NCI-H1436 treated with DMSO at 0.1 percent for 48 hours (cell line): Measurements from ENCODE around the gene PAX4.

Source experiments
- DNase-seq: peaks from one replicate; lab custom pipeline; 2025; lab: John Stamatoyannopoulos, UW

PAX4 gene

GRCh38 chr7:127629268-127629854, 11.4 kb upstream of the PAX4 start:
- no peak for DNase-seq

DNA sequence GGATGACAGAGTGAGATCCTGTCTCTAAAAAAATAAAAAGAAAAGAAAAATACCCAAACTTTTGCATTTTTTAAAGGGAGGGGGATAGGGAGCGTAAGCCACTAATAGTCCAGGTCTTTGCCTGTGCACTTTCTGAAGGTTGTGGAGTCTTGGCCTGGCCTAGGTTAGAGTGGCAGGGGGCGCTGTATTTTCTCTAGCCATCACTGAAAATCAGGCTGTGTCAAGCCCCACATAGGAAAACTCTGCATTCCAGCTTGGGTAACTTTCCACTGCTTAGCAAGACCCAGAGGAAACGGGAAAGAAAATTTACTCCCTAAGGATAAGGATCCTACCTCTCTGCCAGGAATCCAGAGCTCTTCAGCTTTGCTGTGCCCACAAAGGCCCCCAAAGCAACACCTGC, 10.5 kb upstream of the PAX4 start:
- DNase-seq: no peak

DNA sequence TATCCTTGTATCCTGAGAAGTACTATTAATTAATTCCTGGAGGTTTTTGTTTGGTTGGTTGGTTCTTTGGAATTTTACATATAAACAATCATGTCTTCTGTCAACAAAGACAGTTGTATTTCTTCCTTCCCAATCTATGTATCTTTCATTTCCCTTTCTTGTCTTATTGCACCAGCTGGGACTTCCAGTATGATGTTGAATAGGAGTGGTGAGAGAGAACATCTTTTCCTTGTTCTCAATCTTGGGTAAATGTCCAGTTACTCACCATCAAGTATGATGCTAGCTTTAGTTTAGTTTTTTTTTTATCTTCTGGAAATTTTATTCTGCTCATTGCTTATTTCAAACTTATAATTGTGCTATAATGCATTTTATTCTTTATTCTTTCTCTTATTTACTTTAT, 7.4 kb upstream of the PAX4 start:
- DNase-seq: no peak

DNA sequence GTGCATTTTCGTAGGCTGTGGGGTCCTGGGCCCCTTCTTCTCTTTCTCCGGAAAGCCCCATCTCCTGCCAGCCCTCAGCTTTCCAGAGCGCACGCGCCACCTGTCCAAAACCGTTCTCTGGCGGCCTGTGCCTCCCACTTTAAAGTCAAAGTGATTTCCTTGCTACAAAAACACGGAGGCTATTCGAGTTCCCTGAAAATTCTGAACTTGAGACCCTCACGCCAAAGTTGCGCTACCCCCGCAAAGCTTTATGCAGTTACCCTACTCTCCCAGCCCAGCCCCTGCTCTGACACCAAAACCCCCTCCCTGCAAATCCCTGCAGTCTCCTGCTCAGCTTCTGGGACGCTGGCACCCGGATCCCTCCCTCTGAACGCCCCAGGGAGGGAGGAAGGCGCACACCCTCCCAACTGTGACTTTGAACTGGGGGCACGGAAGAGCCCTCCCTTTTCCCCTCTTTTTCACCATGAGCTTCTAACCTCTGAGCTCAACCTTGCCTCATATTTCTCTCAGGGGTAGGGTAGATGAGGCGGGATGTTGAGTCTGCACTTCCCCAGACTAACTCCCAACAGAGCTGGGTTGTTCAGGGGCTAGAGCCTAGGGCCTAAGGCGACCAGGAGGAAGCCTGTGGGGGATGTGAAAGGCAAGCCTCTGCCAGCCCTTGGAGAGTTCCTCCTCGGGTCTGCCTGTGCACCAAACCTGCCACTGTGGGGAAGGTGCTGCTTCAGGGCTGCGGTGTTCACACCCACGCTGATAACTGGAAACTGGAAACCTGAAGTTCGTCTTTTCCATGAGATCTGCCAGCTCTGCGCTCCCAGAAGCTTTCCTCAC, 2.7 kb upstream of the PAX4 start:
- no peak for DNase-seq

DNA sequence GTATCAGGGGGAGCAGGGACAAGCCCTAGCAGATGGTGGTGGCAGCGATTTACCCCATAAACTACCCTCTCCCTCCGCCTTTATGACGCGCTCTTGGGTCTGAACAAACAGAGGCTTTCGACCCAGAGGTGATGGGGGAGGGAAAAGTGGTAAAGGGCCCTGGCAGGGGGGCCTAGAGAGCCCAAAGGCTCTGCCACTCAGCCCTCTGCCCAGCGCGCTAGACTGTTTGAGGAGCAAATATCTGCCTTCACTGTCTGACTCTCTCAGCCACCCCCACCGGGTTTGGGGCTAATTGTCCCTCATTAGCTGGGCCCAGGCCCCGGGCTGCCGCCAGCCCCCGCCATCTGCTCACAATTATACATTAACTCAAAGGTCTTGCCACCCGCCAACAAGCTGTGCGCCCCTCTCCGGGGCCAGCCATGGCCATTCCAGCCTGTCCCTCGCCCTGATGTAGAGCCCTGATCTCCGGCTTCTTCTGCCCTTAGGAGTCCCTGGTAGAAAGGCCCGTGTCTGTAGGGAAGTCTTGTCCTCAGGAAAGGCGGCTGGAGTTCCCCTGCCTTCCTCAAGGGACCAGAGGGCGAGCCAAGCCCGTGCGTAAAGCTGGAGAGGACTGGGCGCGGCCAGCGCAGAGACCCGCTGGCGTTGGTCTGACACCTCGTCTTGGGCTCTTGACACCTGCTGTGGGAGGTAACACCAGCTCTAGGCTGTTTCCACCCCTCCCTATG, 1.9 kb upstream of the PAX4 start:
- no peak for DNase-seq

DNA sequence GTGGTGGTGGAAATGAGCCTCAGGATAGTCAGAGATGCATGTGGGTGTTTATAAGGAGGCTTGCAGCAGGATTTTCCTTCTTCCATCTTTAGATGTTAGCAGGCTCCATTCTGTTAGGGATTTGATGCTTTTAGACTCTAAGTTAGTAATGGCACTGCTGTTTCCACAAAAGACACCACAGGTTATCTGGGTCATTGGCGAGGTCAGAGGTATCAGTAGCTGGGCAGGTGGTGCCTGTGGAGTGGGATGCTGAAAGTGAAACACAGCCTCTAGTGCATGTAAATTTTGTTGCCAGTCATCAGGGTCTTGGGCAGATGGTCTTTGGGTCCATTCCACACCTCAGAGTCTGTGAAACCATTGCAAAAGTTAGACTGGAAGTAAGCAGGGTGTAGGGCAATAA, 833 bp upstream of the PAX4 start:
- no peak for DNase-seq

GRCh38 chr7:127616724-127617123, 1.2 kb downstream of the PAX4 start:
- no peak for DNase-seq

DNA sequence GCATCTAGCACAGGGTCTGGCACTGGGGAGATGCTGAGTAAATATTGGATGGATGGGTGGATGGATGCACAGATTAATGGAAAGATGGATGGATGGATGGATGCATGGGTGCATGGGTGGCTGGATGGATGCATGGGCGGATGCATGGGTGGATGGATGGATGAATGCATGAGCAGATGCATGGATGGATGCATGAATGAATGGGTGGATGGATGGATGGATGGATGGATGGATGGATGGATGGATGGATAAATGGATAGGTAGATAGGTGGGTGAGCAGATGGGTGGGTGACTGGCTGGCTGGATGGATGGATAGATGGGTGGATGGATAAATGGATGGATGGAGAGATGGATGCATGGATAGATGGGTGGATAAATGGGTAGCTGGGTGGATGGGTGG, 5.7 kb downstream of the PAX4 start:
- DNase-seq: no peak

- DNase-seq: no peak
Measured at GRCh38 chr7:127609297-127609696, 8.6 kb downstream of the PAX4 start.

GRCh38 chr7:127608446-127608845, 9.5 kb downstream of the PAX4 start:
- no peak for DNase-seq

DNA sequence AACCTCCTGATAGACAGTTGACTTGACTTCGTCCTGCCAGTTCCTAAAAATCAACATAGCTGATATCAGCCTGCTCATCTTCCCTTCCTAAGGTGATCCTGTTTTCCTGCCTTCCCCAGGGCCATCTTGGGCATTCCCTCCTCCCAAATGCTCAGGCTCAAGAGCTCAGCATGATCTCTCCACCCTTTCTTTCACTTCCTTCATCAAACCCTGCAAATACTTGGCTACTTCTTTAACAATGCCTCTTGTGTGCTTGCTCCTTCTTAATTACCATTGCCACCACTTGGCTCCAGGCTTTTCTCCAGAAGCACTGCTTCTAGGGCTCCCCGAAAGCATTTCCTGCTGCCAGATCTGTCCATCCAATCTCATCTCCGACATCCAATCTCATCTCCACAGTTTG, 17.1 kb downstream of the PAX4 start:
- no peak for DNase-seq

DNA sequence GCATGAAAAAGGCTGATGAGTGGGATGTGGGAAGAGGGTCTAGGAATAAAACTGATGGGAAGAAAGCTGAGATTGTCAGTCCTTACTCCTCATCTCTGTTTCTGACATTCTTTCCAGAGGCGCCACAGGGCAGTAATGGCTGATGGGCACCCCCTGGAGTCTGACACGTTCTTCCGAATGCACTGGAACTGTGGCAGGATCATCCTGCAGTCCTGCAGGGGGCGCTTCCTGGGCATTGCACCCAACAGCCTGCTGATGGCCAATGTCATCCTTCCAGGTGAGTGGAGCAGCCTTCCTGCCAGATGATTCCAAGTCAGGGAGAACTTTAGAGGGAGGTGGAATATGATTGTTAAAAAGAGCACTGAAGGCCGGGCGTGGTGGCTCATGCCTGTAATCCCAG, 19.6 kb downstream of the PAX4 start:
- DNase-seq: no peak

DNA sequence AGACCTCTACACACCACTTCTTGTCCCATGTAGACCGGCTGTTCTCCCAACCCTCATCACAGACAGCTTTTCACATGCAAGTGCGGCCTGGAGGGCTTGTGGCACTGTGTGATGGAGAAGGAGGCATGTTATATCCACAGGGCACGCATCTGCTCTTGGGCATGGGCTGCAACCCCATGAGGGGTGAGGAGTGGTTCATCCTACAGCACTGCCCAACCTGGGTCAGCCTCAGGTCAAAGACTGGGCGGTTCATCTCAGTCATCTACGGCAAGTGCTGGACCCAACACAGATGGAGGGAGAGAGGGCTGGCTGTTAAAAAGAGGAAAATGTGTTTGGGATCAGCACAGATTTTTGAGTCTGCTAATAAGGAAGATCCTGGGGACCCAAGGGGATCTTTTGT, 22.2 kb downstream of the PAX4 start:
- DNase-seq: no peak

DNA sequence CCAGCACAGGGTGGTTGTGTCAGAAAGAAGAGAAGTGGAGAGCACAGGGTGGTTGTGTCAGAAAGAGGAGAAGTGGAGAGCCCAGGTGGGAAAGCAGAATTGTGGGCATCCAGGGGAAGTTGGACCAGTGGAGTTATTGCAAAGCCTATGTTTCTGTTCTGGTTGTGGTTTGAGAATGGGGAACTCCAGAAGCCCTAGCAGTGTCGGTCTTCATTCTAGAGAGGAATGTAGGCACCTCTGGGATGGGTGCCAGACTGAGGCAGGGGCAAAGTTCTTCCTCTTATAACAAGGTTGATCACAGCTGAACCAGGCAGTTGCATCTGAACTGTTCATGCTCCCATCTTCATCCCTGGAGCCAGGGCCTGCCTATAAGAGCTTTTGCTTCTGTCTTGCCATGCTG, 23.5 kb downstream of the PAX4 start:
- DNase-seq: no peak

DNA sequence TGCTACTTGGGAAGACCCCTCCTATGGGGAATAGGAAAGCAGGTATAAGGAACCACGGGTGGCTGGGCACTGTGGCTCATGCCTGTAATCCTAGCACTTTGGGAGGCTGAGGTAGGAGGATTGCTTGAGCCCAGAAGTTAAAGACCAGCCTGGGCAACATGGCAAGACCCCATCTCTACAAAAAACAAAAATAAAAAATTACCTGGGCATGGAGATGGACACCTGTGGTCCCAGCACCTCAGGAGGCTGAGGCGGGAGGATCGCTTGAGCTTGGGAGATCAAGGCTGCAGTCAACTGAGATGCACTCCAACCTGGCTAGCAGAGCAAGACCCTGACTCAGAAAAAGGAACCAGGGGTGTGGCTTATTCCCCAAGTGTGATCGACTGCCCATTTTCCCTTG, 25.4 kb downstream of the PAX4 start:
- no peak for DNase-seq

DNA sequence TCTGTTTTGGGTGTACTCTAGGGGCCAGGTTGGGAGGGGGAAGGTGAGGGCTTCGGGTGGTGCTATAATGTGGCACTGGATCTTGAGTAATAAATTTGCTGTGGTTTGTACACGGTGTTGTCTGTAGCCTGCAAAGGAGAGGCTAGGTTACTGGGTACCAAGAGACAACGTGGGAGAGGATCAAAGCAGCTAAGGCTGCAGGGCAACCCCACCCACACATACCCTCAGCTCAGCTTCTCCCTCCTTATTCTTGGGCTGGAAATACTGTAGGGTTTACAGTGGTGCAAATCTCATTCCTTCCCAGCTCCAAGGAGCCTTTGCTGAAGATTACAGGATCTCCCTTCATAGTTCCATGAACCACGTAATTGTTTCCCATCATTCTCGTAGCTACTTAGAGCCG, 26.4 kb downstream of the PAX4 start:
- DNase-seq: no peak

GRCh38 chr7:127591189-127591588, 26.8 kb downstream of the PAX4 start:
- no peak for DNase-seq

GRCh38 chr7:127589896-127590295, 28.0 kb downstream of the PAX4 start:
- no peak for DNase-seq

DNA sequence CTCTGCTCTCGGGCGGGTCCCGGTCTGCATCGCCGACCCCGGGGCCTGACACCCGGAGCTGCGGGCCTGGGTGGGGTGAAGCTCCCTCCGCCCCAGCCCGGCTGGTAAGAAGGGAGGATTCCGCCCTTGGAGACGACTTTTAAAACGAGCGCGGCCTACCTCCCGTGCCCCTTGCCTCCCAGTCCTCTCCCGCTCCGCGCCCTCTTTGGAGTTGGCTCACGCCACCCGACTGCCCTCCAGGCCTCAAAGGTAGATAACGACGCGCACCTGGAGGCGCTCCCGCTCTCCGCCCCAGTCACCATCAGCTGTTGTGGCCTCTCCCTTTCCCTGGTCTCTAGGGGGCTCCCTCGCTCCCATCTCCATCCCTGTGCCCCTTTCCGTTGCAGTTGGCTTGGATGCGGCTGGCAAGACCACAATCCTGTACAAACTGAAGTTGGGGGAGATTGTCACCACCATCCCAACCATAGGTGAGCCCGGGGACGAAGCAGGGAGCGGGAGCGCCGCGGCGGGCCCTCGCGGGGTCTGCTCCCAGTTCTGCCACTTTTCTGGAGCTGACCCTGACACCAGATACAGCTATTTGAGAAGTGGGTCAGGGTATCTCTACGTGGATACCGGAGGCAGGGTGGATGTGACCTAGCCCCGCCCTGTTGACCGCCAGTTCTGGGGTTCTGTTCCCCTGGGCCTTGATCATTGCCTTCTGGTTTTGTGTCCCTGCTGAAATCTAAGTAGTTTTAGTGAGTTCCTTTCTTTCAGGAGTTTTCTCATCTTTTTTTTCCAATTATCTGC, 29.1 kb downstream of the PAX4 start:
- DNase-seq: peak; percentile 5

DNA sequence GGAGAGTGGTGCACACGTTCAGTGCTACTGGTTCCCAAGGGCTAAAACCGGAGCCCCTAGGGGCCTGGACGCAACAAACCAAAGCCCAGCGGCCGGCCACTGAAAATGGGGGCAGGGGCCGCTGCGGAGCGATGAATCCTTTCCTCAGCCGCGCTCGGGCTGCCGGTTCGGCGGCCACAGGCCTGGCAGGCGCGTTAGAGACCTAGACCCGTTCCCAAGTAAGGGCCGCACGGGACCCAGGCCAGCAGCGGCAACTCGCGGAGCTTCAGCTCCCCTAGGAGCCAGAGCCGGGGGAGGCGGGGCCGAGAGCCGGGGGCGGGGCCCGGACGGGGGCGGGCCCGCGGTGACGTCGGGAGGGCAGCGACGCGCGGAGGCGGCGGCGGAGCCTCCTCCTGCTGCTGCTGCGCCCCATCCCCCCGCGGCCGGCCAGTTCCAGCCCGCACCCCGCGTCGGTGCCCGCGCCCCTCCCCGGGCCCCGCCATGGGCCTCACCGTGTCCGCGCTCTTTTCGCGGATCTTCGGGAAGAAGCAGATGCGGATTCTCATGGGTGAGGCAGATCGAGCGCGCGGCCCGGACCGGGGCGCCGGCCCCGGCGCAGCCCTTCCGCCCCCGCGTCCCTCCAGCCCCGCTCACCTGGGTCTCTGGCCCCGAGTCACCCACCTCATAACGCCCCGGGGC, 29.8 kb downstream of the PAX4 start, which contains the start of gene ARF5:
TSS of gene ARF5 (plus strand) at position 393 of the 678 bp plus-strand sequence. CDS start at position 481, 88 bp downstream.
- peak; percentile 32 for DNase-seq

GRCh38 chr7:127587663-127588018, 30.3 kb downstream of the PAX4 start:
- DNase-seq: no peak

GRCh38 chr7:127586346-127586745, 31.6 kb downstream of the PAX4 start:
- DNase-seq: no peak
